Measurements from ENCODE around the gene PTPRR.

GRCh38 chr12:70785896-70786295 lies 134.6 kb downstream of the PTPRR start:
- no peak for TF ChIP-seq ZBTB21 (CRISPR knock-in tag; IDR thresholded peaks at IDR 0.05; ENCODE audit: borderline replicate concordance)
- no peak for TF ChIP-seq MXD4 (CRISPR knock-in tag; IDR thresholded peaks at IDR 0.05; ENCODE audit: borderline replicate concordance)
- TF ChIP-seq CTCF (IDR thresholded peaks at IDR 0.05): no peak

Measured in WTC11 (cell line).